K562 (cell line): Measurements from ENCODE around the gene LCNL1. TPM values are rescaled to one million over a fixed set of nuclear protein-coding genes. Genes with fewer than 3 reads are reported as not detected.

ENCODE experiments used
- ATAC-seq: fragments of 200-7000 bp; cut with Tn5 transposase; 3 replicates; pipeline ENCODE4 v1.9.1; 2020; ENCODE audit warnings: moderate library complexity
- BruUV-seq: library from RNA; stranded (reverse); fragments of 400-500 nt; replicated peaks from 2 replicates; lab custom pipeline; 2021; lab: Mats Ljungman, UMichigan
- CTCF ChIA-PET: fragments of 300-600 bp; formaldehyde crosslinking; extraction: SDS; loops from one replicate; lab custom pipeline; 2021; ENCODE audit warnings: low intra/inter-chr PET ratio; lab: Yijun Ruan, JAX
- POLR2A ChIA-PET: fragments of 300-600, 350-650 bp; sonication (Branson Sonifier 250); formaldehyde crosslinking; extraction: SDS; loops from one replicate; lab custom pipeline; 2021; ENCODE audit warnings: antibody characterized with exemption, inconsistent platforms; lab: Yijun Ruan, JAX
- DNase-seq, 4 experiments: peaks; one replicate each; pipeline versions ENCODE4 v3.0.0 to v3.0.0-alpha.2; 2011 to 2018; ENCODE audit warnings: low spot score in 3 of 4, mixed read lengths in 3 of 4; ENCODE audit errors: extremely low read depth in 1 of 4
- FAIRE-seq: peaks from 2 replicates; lab custom pipeline; 2011; peaks lifted over from hg19 to GRCh38; lab: Jason Lieb, UNC
- H2AFZ ChIP-seq: 2 replicates; pipeline ENCODE4 v1.6.0; 2011; ENCODE audit warnings: low read depth, low read length, control low read depth, inconsistent platforms
- H3K27ac ChIP-seq: fragments of 200-600 bp; 3 replicates; pipeline ENCODE4 v1.8.0; 2011; ENCODE audit warnings: low read depth, mild to moderate bottlenecking, control low read depth, inconsistent platforms, low read length, moderate library complexity, mixed read lengths; ENCODE audit errors: extremely low read depth
- H3K27me3 ChIP-seq, 2 experiments: fragments of 300-600 bp in 1 of 2; 2 replicates in 1 of 2; 3 replicates in 1 of 2; pipeline versions ENCODE4 v1.6.0 to v1.8.0; 2011; ENCODE audit warnings: inconsistent platforms in 2 of 2, low read length in 2 of 2, mild to moderate bottlenecking in 1 of 2, mixed read lengths in 1 of 2, moderate library complexity in 1 of 2; ENCODE audit not compliant: control insufficient read depth in 2 of 2, insufficient read depth in 2 of 2
- H3K36me3 ChIP-seq: fragments of 300-600 bp; 3 replicates; pipeline ENCODE4 v1.8.0; 2011; ENCODE audit warnings: mild to moderate bottlenecking, low read length, inconsistent platforms; ENCODE audit not compliant: control insufficient read depth, insufficient read depth
- H3K4me1 ChIP-seq, 2 experiments: fragments of 200-600 bp in 1 of 2; replicated peaks in 1 of 2; 2 replicates in 1 of 2; 3 replicates in 1 of 2; pipeline versions ENCODE4 v1.5.1 to v1.8.0; 2011; ENCODE audit warnings: inconsistent platforms in 2 of 2, low read length in 2 of 2, mild to moderate bottlenecking in 1 of 2, mixed read lengths in 1 of 2, moderate library complexity in 1 of 2; ENCODE audit not compliant: control insufficient read depth in 2 of 2, insufficient read depth in 2 of 2
- H3K4me2 ChIP-seq: 2 replicates; pipeline ENCODE4 v1.6.1; 2011; ENCODE audit warnings: low read length, control low read depth, inconsistent platforms, mixed read lengths; ENCODE audit not compliant: insufficient read depth
- H3K4me3 ChIP-seq: fragments of 200-600 bp; sonication (generic), shearing (Covaris generic); 2 replicates; pipeline ENCODE4 v1.5.1; 2016; ENCODE audit warnings: control low read depth, inconsistent platforms
- H3K79me2 ChIP-seq: fragments of 200-600 bp; 3 replicates; pipeline ENCODE4 v1.8.0; 2011; ENCODE audit warnings: low read length, inconsistent platforms; ENCODE audit not compliant: control insufficient read depth, insufficient read depth
- H3K9ac ChIP-seq, 2 experiments: 2 replicates each; pipeline versions ENCODE4 v1.6.0 to v1.6.1; 2011; ENCODE audit warnings: low read depth in 2 of 2, low read length in 2 of 2, control low read depth in 1 of 2, inconsistent platforms in 1 of 2, mild to moderate bottlenecking in 1 of 2, mixed read lengths in 1 of 2; ENCODE audit not compliant: insufficient read depth in 1 of 2
- H3K9me1 ChIP-seq: one replicate; pipeline ENCODE4 v1.6.0; 2011; ENCODE audit warnings: inconsistent platforms, mild to moderate bottlenecking, low read length, moderate library complexity; ENCODE audit not compliant: control insufficient read depth, insufficient read depth
- H3K9me3 ChIP-seq: replicated peaks from 2 replicates; pipeline ENCODE4 v1.5.1; 2011; ENCODE audit warnings: low read depth, low read length, inconsistent platforms; ENCODE audit not compliant: control insufficient read depth, insufficient read depth
- H4K20me1 ChIP-seq: replicated peaks from 2 replicates; pipeline ENCODE4 v1.6.1; 2011; ENCODE audit warnings: low read length, inconsistent platforms, mixed read lengths; ENCODE audit not compliant: control insufficient read depth, insufficient read depth
- MAFF ChIP-seq: IDR thresholded peaks from 2 replicates; pipeline ENCODE4 v1.6.1; 2012; ENCODE audit warnings: low read length, improper control_type of control experiment
- NCOR1 ChIP-seq: fragments of 450-650 bp; IDR thresholded peaks from 2 replicates; pipeline ENCODE4 v1.6.1; 2016; ENCODE audit warnings: mild to moderate bottlenecking, moderate library complexity
- SNRNP70 ChIP-seq: fragments of 200-400 bp; formaldehyde crosslinking; optimal IDR thresholded peaks from 2 replicates; pipeline ENCODE3; 2017; ENCODE audit warnings: low read depth, low read length
- TGIF2 ChIP-seq: sonication (generic); formaldehyde crosslinking; IDR thresholded peaks from 2 replicates; pipeline ENCODE4 v1.8.1; 2022; ENCODE audit warnings: mild to moderate bottlenecking, missing genetic modification reagents, moderate library complexity
- ZEB2 ChIP-seq: fragments of 450-650 bp; IDR thresholded peaks from 2 replicates; pipeline ENCODE4 v1.6.1; 2016
- ZNF561 ChIP-seq: fragments of 450-650 bp; formaldehyde crosslinking; conservative IDR thresholded peaks from 2 replicates; pipeline ENCODE4 v1.4.0; 2020; ENCODE audit warnings: mild to moderate bottlenecking, moderate library complexity
- WGBS: fragments of 100-300 bp; shearing (Covaris generic); methylation state at CpG from one replicate; pipeline ENCODE4 v1.1.6; 2016; ENCODE audit warnings: low coverage, mixed read lengths; ENCODE audit not compliant: insufficient coverage; ENCODE audit errors: missing lambda C conversion rate; 5-methylcytosine and 5-hydroxymethylcytosine counted together
- in situ Hi-C: fragments of 300-500 bp; cut with MboI; formaldehyde crosslinking; loops from 4 replicates; pipeline ENCODE4 v1.15.0; 2018; ENCODE audit warnings: inconsistent platforms, mixed read lengths
- intact Hi-C: fragments of 100-400 bp; cut with micrococcal nuclease; formaldehyde crosslinking; loops from 2 replicates; pipeline ENCODE4 v1.14.2; 2022
- polyA plus RNA-seq, 8 experiments: library from polyadenylated mRNA; depleted of rRNA in 4 of 8; stranded (reverse) in 5 of 8; unstranded in 3 of 8; fragments of >200 nt; fragmentation: Nextera tagmentation in 2 of 8; fragmentation: Illumina TruSeq in 1 of 8; extraction: Ambion mirVana in 2 of 8; extraction: Trizol in 1 of 8; gene quantifications; 2 replicates each; pipeline versions ENCODE4 v1.2.1 to v1.2.3, GENCODE V29; 2011 to 2014; ENCODE audit warnings: inconsistent platforms in 1 of 8, missing spikeins in 1 of 8
- total RNA-seq, 7 experiments: library from RNA; depleted of rRNA in 6 of 7; stranded (reverse); fragments of >200 nt in 6 of 7; fragmentation: Illumina TruSeq in 2 of 7; extraction: Trizol in 2 of 7; gene quantifications; 2 replicates each; pipeline versions ENCODE4 v1.2.1 to v1.2.3, GENCODE V29; 2011 to 2021; ENCODE audit warnings: low replicate concordance in 1 of 7
- TF ChIP-seq, protein P1 (sequence below): fragments of 250-450 bp; sonication (Bioruptor Pico); IDR thresholded peaks from 2 replicates; pipeline ENCODE4 v1.4.0; 2020
- TF ChIP-seq, protein P2 (sequence below): fragments of 250-450 bp; sonication (Bioruptor Pico); IDR thresholded peaks from 2 replicates; pipeline ENCODE4 v1.5.0; 2020; ENCODE audit warnings: mild to moderate bottlenecking, borderline replicate concordance

LCNL1 gene
- total and polyA plus RNA-seq, 9 of the 15 experiments (the other 6 are each of a cell fraction or from before 2014, with no cell fraction given) = 0.04 to 0.16 (median 0.04) TPM; not detected in 4

DNA sequence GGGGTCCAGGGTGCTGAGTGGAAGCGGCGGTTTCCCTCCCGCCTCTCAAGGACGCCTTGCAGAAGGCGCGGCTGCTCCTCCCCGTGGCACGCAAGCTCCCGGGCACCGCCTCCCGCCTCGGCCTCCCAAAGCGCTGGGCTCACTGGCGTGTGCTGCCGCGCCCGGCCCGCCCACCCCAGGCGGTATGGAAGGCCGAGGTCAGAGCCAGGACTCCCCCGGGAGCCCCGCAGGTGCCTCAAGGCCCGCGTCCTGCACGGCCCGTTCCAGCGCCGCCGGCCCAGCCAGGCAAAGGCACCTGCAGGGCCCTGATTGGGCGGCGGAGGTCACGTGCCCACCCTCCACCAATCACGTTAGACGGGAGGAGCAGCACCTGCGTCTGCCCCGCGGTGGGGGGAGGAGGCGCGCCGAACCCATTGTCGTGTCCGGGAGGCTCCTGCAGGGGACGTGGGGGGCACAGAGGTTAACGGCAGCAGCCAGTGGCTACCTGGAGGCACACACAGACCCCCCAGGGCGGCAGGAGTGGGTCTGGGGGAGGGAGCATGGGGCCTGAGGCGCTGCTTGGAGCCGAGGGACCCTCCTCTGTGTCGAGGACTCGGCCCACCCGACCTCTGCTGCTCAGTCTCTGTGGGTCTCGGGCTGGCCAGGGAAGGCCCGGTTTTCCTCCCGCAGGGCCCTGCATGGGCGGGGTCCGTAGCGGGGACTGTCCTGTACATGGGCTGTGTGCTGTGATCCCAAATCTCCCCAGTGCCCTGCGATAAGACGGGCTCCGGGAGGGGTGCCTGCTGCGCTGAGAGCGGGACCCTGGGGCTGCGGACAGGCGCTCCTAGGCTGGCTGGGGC is 32.8 kb upstream of the LCNL1 start:
- intact Hi-C loops (loop anchor here (5.0 kb wide), 2 partner anchors 42 to 163 kb away; partner anchors contain the start of gene PAXX), in situ Hi-C loops (loop anchor here (5.0 kb wide), 1 partner anchor 87 kb away; no protein-coding TSS in a partner anchor)
- Histone ChIP-seq H3K27me3 (peaks cover 0 to 2% of the 10 kb centered on the region in 2 experiments; a peak in 1 of 5 replicates), H3K9ac (peak overlapping the region; percentile 68 to 92), H3K36me3 (no peaks in the 10 kb centered on the region), H4K20me1 (0 out of 2 replicates have a peak, but pooled peaks cover 4% of the 10 kb centered on the region), H3K4me1 (peaks cover 13 to 82% of the 10 kb centered on the region in 2 experiments), H3K4me3 (peak overlapping the region; percentile 51), H3K4me2 (peak overlapping the region; percentile 74), H2AFZ (peak overlapping the region; percentile 78), H3K27ac (peak overlapping the region; percentile 46; the same call in 2 of the 3 replicates), H3K9me3 (no peaks in the 10 kb centered on the region), H3K79me2 (no peaks in the 10 kb centered on the region), H3K9me1 (peaks cover 2% of the 10 kb centered on the region)
- peak; percentile 94 for ATAC-seq
- CTCF ChIA-PET = interaction anchor here (3.4 kb wide), 1 partner anchor 84 kb away, joined by 47 read pairs; no protein-coding TSS in a partner anchor
- BruUV-seq = no TSS peak
- WGBS = 7% methylated on average over 18 of the region's 63 CpGs
- POLR2A ChIA-PET = interaction anchor here (0.6 to 1.0 kb wide), 2 partner anchors 14 to 25 kb away, joined by 3 read pairs; no protein-coding TSS in a partner anchor
- peak; percentile 89 for FAIRE-seq
- peak; percentile 97 to 100 (median 100) for DNase-seq
- TF ChIP-seq MAFF (no peak), TGIF2 (no peak), NCOR1 (no peak), SNRNP70 (no peak), ZEB2 (peak; percentile 67), ZNF561 (no peak)
- TF ChIP-seq, protein P1, sequence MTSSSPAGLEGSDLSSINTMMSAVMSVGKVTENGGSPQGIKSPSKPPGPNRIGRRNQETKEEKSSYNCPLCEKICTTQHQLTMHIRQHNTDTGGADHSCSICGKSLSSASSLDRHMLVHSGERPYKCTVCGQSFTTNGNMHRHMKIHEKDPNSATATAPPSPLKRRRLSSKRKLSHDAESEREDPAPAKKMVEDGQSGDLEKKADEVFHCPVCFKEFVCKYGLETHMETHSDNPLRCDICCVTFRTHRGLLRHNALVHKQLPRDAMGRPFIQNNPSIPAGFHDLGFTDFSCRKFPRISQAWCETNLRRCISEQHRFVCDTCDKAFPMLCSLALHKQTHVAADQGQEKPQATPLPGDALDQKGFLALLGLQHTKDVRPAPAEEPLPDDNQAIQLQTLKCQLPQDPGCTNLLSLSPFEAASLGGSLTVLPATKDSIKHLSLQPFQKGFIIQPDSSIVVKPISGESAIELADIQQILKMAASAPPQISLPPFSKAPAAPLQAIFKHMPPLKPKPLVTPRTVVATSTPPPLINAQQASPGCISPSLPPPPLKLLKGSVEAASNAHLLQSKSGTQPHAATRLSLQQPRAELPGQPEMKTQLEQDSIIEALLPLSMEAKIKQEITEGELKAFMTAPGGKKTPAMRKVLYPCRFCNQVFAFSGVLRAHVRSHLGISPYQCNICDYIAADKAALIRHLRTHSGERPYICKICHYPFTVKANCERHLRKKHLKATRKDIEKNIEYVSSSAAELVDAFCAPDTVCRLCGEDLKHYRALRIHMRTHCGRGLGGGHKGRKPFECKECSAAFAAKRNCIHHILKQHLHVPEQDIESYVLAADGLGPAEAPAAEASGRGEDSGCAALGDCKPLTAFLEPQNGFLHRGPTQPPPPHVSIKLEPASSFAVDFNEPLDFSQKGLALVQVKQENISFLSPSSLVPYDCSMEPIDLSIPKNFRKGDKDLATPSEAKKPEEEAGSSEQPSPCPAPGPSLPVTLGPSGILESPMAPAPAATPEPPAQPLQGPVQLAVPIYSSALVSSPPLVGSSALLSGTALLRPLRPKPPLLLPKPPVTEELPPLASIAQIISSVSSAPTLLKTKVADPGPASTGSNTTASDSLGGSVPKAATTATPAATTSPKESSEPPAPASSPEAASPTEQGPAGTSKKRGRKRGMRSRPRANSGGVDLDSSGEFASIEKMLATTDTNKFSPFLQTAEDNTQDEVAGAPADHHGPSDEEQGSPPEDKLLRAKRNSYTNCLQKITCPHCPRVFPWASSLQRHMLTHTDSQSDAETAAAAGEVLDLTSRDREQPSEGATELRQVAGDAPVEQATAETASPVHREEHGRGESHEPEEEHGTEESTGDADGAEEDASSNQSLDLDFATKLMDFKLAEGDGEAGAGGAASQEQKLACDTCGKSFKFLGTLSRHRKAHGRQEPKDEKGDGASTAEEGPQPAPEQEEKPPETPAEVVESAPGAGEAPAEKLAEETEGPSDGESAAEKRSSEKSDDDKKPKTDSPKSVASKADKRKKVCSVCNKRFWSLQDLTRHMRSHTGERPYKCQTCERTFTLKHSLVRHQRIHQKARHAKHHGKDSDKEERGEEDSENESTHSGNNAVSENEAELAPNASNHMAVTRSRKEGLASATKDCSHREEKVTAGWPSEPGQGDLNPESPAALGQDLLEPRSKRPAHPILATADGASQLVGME (CRISPR knock-in tag) = no peak
- TF ChIP-seq, protein P2, sequence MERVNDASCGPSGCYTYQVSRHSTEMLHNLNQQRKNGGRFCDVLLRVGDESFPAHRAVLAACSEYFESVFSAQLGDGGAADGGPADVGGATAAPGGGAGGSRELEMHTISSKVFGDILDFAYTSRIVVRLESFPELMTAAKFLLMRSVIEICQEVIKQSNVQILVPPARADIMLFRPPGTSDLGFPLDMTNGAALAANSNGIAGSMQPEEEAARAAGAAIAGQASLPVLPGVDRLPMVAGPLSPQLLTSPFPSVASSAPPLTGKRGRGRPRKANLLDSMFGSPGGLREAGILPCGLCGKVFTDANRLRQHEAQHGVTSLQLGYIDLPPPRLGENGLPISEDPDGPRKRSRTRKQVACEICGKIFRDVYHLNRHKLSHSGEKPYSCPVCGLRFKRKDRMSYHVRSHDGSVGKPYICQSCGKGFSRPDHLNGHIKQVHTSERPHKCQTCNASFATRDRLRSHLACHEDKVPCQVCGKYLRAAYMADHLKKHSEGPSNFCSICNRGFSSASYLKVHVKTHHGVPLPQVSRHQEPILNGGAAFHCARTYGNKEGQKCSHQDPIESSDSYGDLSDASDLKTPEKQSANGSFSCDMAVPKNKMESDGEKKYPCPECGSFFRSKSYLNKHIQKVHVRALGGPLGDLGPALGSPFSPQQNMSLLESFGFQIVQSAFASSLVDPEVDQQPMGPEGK = no peak
